ENCODE measurements around the gene P2RY10. TPM values are rescaled to one million over a fixed set of nuclear protein-coding genes. Genes with fewer than 3 reads are reported as not detected.

P2RY10 gene, protein sequence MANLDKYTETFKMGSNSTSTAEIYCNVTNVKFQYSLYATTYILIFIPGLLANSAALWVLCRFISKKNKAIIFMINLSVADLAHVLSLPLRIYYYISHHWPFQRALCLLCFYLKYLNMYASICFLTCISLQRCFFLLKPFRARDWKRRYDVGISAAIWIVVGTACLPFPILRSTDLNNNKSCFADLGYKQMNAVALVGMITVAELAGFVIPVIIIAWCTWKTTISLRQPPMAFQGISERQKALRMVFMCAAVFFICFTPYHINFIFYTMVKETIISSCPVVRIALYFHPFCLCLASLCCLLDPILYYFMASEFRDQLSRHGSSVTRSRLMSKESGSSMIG
- 1 to 10 TPM in 1 of 4 donors, under 1 TPM in 1, not detected in 2; 0.64 to 1.1 TPM for total RNA-seq

DNA sequence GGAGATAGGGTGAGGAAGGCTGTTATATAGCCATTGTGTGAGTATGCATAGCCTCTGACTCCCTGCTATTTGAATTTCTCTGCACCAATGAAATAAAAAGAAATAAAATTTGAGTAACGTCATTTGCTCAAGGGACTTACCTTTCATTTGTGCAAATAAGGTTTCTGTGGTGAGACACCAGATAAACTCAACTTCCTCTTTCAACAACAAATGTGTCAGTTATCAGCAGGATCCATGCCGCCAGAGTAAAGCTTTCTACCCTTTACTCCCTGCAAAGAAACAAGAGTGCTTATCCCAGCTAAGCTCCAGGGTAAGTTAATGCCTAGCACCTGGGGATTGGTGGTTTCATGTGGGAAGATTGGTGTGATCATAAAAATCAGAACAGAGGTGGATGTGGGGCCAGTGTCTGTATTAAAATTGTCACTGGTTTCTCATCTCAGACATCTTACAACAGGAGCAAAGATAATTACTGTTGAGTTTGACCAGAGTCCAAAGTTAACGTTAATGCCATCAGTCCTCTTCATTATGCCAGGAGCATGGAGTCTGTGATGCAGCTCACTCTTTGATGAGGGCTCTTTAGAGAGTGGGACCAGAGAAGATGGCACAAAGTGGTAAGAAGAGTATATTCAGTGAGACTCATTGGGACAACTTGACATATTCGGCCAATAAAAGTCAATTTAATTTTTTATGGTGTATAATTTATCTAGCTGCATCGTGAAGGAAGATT is at the start of gene P2RY10:
TSS of gene P2RY10 (plus strand) at position 206 of the 727 bp plus-strand sequence. CDS start 15,130 bp downstream, outside the sequence.
- 60% methylated on average over 5 of the region's 5 CpGs for WGBS
- Histone ChIP-seq H3K4me1 (no peaks in the 10 kb centered on the region), H3K4me3 (no peak within 1 kb of the TSS), H3K27me3 (no peaks in the 10 kb centered on the region), H3K27ac (no peak within 1 kb of the TSS), H3K9me3 (no peaks in the 10 kb centered on the region), H3K36me3 (no peaks in the 10 kb centered on the region)
- no peak for TF ChIP-seq EP300 (IDR thresholded peaks at IDR 0.05)
- no peak for TF ChIP-seq POLR2A (IDR thresholded peaks at IDR 0.05)
- TF ChIP-seq, protein P1, sequence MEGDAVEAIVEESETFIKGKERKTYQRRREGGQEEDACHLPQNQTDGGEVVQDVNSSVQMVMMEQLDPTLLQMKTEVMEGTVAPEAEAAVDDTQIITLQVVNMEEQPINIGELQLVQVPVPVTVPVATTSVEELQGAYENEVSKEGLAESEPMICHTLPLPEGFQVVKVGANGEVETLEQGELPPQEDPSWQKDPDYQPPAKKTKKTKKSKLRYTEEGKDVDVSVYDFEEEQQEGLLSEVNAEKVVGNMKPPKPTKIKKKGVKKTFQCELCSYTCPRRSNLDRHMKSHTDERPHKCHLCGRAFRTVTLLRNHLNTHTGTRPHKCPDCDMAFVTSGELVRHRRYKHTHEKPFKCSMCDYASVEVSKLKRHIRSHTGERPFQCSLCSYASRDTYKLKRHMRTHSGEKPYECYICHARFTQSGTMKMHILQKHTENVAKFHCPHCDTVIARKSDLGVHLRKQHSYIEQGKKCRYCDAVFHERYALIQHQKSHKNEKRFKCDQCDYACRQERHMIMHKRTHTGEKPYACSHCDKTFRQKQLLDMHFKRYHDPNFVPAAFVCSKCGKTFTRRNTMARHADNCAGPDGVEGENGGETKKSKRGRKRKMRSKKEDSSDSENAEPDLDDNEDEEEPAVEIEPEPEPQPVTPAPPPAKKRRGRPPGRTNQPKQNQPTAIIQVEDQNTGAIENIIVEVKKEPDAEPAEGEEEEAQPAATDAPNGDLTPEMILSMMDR (IDR thresholded peaks at IDR 0.05) = no peak
- TF ChIP-seq POLR2AphosphoS5 (IDR thresholded peaks at IDR 0.05) = no peak
- DNase-seq (ENCODE audit: low spot score in 2 of 2) = no peak

DNA sequence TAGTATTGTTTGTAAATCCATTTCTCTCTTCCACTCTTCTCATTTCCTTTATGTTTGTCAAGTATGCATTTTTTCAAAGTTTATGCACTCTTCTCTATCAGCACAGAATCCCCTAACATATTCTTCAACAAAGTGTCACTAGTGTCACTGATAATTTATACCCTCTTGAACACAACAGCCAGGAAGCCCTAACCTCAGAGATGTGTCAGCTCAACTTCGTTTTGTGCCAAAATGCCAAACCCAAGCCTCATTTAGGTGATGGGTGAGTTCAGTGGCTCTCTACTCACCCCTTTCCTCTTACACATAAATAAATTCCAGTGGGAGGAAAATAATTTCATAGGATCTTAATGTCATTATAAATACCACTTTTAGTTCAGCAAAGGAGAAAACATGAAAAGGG is 22.4 kb upstream of the P2RY10 start:
- 26% methylated on average over 1 of the region's 1 CpG for WGBS

DNA sequence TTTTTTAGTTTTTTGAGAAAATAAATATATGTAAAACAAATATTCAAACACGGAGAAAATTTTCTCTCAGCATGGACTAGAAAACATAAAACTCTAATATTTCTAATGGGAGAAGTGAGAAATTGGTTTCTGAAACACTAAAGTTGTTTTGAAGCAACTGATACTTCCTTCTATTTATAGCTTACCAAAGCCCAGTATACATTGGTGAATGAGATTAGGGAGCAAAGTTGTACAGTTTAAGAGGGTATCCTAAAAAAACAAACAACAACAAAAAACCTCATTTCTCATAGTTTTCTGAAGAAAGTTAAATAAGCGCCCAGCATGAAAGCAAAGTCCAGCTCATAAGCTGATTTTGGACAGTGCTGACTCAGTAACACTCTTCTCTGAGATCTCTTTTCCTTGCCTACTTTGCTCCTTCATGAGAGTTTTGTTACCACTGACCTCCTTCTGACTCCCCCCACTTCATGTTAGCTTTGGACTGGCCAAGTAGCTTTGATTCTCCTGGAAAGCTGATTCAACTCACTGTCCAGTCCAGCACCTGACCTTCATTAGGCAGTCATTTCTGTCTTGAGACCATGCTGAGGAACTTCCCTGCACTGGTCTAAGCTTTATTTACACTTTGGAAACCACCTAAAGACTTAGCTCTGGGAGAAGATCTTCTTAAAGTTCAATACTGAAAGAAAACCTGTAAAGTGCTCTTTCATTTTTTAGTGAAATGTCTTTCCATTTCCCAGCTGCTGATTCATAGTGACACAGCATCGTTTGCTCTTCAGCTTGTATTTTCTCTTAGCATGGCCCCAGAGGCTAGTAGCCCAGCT is 21.8 kb upstream of the P2RY10 start:
- DNase-seq (ENCODE audit: low spot score in 2 of 2) = no peak
- Histone ChIP-seq H3K4me1 (no peaks in the 10 kb centered on the region), H3K4me3 (no peak overlapping the region), H3K27ac (no peak overlapping the region), H3K9me3 (no peaks in the 10 kb centered on the region), H3K36me3 (no peaks in the 10 kb centered on the region), H3K27me3 (no peaks in the 10 kb centered on the region)
- TF ChIP-seq POLR2A (IDR thresholded peaks at IDR 0.05) = no peak
- no peak for TF ChIP-seq POLR2AphosphoS5 (IDR thresholded peaks at IDR 0.05)
- TF ChIP-seq, protein P1 (IDR thresholded peaks at IDR 0.05) = no peak
- no peak for TF ChIP-seq EP300 (IDR thresholded peaks at IDR 0.05)
- 57% methylated on average over 3 of the region's 3 CpGs for WGBS

More for the DNA sequence above, 22.4 kb upstream of the P2RY10 start:
- TF ChIP-seq, protein P1 (IDR thresholded peaks at IDR 0.05) = no peak
- TF ChIP-seq EP300 (IDR thresholded peaks at IDR 0.05) (no peak), POLR2AphosphoS5 (IDR thresholded peaks at IDR 0.05) (no peak), POLR2A (IDR thresholded peaks at IDR 0.05) (no peak)
- no peaks in the 10 kb centered on the region for H3K27me3 ChIP-seq
- H3K9me3 ChIP-seq = no peaks in the 10 kb centered on the region
- H3K4me1 ChIP-seq = no peaks in the 10 kb centered on the region
- no peak overlapping the region for H3K4me3 ChIP-seq
- no peak for DNase-seq (ENCODE audit: low spot score in 2 of 2)
- no peaks in the 10 kb centered on the region for H3K36me3 ChIP-seq
- no peak overlapping the region for H3K27ac ChIP-seq

DNA sequence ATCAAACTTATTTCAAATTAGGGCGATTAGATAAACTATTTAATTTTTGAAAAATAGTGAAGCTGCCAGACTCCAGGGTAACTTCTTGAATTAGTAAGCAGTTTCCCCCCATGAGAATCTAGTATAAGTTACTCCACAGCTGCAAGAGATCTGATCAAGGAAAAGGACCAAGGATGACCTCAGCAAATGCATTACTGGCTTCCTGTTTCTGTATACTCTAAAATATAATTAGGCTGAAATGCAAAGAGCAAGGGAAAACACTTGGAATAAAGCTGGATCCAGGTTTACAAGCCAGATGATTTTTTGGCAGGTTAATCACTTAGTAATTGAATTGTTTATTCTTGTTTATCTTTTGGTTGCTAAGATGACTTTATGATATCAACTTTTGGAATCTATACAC is 13.4 kb upstream of the P2RY10 start:
- Histone ChIP-seq H3K27me3 (no peaks in the 10 kb centered on the region), H3K4me3 (no peak overlapping the region), H3K36me3 (no peaks in the 10 kb centered on the region), H3K4me1 (no peaks in the 10 kb centered on the region), H3K27ac (no peak overlapping the region), H3K9me3 (no peaks in the 10 kb centered on the region)
- WGBS = 20% methylated on average over 1 of the region's 1 CpG
- TF ChIP-seq POLR2AphosphoS5 (IDR thresholded peaks at IDR 0.05) (no peak), EP300 (IDR thresholded peaks at IDR 0.05) (no peak), POLR2A (IDR thresholded peaks at IDR 0.05) (no peak)
- TF ChIP-seq, protein P1 (IDR thresholded peaks at IDR 0.05) = no peak
- DNase-seq (ENCODE audit: low spot score in 2 of 2) = no peak

Data from suprapubic skin (tissue), 4 donors.